Measurements from ENCODE around the gene PATL1.

Gene PATL1

DNA sequence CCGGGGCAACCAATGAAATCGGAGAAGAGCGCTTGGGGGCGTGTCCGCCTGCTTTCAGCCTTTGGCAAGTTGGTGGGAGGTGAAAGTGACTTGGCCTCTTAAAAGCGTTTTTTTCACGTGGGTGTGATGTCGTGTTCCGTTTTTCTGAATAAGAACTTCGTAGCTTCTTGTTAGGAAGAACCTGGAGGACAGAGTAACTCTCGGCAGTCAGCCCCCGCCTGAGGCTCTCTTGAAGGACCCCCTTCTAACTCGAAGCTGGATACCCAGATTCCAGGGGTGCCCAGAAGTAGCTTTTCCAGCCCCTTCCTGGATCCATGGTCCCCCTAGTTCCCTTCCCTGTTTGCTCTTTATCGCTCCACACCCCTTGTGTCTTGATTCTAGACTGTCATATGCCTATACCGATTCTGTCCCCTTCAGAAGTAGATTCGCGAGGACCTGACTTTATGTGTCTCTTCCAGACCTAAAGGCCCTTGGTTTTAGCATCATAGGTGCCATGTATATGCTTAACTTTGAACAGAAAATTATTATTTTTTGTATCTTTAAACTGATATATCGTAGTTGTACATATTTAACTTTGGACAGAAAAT is 52.3 kb downstream of the PATL1 start:
- DNase-seq (ENCODE audit: insufficient read length, low spot score), result no peak
- FAIRE-seq, result no peak
- TF ChIP-seq POU2F2 (IDR thresholded peaks at IDR 0.05; ENCODE audit: low read depth, low read length), result peak; percentile 26; the same call in 1 of the 2 replicates
- TF ChIP-seq POLR2AphosphoS5 (IDR thresholded peaks at IDR 0.05; ENCODE audit: low read depth, low read length), result peak; percentile 75
- peak; percentile 69 for TF ChIP-seq SPI1 (IDR thresholded peaks at IDR 0.05; ENCODE audit: low read depth, low read length)
- peak; percentile 61 for TF ChIP-seq TAF1 (IDR thresholded peaks at IDR 0.05; ENCODE audit: low read depth, low read length)
- TF ChIP-seq POLR2A (IDR thresholded peaks at IDR 0.05; ENCODE audit: low read depth, low read length), result peak; percentile 82
- no peak for TF ChIP-seq PAX5 (IDR thresholded peaks at IDR 0.05; ENCODE audit: insufficient read depth, low read length, severe bottlenecking)

DNA sequence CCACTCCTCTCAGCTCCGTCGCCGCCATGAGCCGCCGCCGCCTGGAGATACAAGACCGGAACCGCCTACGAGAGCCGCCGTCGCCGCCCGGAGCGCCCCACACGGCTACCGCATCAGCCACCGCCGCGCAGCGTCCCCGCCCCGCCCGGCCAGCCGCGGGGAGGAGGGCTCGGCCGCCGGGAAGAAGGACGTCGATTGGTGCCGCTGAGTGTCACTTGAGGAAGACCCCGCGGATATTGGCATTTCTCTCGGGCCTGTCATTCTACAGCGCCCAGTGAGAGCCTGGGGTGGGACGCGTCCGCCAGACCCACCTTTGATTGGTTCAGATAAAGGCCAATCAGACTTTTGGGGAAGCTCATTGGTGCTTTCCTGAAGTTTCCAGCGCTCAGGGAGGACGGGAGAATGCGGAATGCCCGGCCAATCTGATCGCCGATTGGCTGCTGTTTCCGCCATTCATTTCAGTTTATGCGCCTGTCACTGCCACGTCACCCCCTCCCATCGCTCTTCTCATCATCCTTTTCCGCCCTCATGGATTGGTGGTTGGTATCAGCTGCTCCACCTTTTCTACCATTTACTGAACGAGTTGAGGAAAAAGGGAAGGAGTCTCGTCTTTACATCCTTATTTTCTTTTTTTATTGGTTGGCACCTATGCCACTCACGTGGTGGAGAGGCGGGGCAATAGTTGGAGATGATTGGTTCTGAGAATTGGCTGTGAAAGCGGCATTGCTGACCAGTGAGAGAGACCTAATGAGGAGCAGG is 53.0 kb downstream of the PATL1 start, which contains the start of gene OSBP:
OSBP (minus strand) TSS at position 138 of the 759 bp plus-strand sequence; CDS start at position 28, 110 bp downstream.
- peak; percentile 59; the same call in 1 of the 2 replicates for TF ChIP-seq TAF1 (IDR thresholded peaks at IDR 0.05; ENCODE audit: low read depth, low read length)
- TF ChIP-seq PAX5 (IDR thresholded peaks at IDR 0.05; ENCODE audit: insufficient read depth, low read length, severe bottlenecking), result no peak
- TF ChIP-seq POLR2AphosphoS5 (IDR thresholded peaks at IDR 0.05; ENCODE audit: low read depth, low read length), result no peak
- TF ChIP-seq SPI1 (IDR thresholded peaks at IDR 0.05; ENCODE audit: low read depth, low read length), result no peak
- TF ChIP-seq POU2F2 (IDR thresholded peaks at IDR 0.05; ENCODE audit: low read depth, low read length), result no peak
- 0 out of 2 replicates have a peak, but pooled peaks have one; percentile 19 for TF ChIP-seq POLR2A (IDR thresholded peaks at IDR 0.05; ENCODE audit: low read depth, low read length)
- FAIRE-seq (peak; percentile 96), DNase-seq (ENCODE audit: insufficient read length, low spot score) (peak; percentile 86)

DNA sequence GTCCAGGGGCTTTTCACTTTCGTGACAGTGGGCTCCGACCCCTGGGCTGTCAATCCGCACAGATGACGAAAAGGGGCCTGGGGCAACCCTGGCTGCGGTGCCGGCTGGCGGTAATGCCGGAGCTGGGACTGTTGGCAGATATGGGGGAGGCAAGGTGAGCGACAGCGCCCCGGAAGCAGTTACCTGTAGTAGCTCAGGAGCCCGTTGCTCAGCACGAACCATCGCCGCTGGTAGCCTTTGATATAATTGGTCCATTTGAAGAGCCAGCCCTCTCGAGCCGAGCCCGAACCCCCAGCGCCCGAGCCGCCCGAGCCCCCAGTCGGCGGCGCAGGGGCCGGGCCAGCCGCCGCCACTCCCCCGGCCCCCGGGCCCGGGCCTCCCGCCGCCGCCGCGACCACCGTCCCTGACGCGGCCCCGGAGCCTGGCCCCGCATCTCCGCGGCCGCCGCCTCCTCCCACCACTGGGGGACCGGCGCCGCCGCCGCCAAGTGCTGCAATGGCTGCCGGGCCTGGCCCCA is 53.7 kb downstream of the PATL1 start:
- no peak for TF ChIP-seq PAX5 (IDR thresholded peaks at IDR 0.05; ENCODE audit: insufficient read depth, low read length, severe bottlenecking)
- no peak for TF ChIP-seq POLR2A (IDR thresholded peaks at IDR 0.05; ENCODE audit: low read depth, low read length)
- no peak for TF ChIP-seq TAF1 (IDR thresholded peaks at IDR 0.05; ENCODE audit: low read depth, low read length)
- TF ChIP-seq POU2F2 (IDR thresholded peaks at IDR 0.05; ENCODE audit: low read depth, low read length), result no peak
- no peak for TF ChIP-seq SPI1 (IDR thresholded peaks at IDR 0.05; ENCODE audit: low read depth, low read length)
- TF ChIP-seq POLR2AphosphoS5 (IDR thresholded peaks at IDR 0.05; ENCODE audit: low read depth, low read length), result no peak
- FAIRE-seq (peak; percentile 56), DNase-seq (ENCODE audit: insufficient read length, low spot score) (peak; percentile 24)

DNA sequence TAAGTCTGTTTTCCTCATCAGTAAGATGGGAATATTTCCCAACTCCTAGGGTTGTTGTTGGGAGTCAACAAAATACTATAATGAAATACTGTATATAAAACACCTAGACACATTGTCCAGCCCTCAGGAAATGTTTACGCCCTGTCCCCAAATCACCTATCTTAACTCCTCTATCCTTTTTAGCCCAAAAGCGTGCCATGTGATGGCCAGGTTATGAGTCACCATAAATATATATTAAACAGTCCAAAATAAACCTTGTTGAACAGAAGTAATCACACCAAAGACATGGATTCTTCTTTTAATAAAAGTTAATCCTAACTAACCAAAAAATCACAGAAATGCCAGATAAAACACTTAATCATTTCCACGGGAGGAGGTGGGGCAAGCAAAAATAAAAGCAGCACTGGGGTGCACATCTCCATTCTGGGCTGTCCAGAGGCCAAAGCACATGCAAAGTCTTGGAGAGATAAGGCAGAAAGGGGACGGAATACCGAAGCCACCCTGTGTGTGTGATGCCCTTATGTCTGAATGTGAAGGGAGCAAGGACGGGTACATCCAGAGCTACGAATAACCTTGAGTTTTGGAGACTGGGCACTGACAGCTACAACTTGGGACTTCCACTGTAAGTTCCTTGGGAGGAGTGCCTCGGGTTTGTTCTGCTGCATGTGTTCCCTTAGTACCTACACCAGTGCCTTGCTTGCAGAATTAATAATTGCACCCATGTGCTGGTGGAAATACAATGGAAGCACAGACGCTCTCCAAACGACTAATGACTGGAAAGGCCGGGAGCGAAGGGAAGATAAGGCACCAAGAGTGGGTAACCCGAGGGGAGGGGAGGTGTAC is 54.3 kb downstream of the PATL1 start:
- TF ChIP-seq TAF1 (IDR thresholded peaks at IDR 0.05; ENCODE audit: low read depth, low read length) (no peak), PAX5 (IDR thresholded peaks at IDR 0.05; ENCODE audit: insufficient read depth, low read length, severe bottlenecking) (no peak), SPI1 (IDR thresholded peaks at IDR 0.05; ENCODE audit: low read depth, low read length) (no peak), POU2F2 (IDR thresholded peaks at IDR 0.05; ENCODE audit: low read depth, low read length) (no peak), POLR2AphosphoS5 (IDR thresholded peaks at IDR 0.05; ENCODE audit: low read depth, low read length) (no peak), POLR2A (IDR thresholded peaks at IDR 0.05; ENCODE audit: low read depth, low read length) (no peak; the same call in 1 of the 2 replicates)
- peak; percentile 13 for FAIRE-seq
- no peak for DNase-seq (ENCODE audit: insufficient read length, low spot score)

DNA sequence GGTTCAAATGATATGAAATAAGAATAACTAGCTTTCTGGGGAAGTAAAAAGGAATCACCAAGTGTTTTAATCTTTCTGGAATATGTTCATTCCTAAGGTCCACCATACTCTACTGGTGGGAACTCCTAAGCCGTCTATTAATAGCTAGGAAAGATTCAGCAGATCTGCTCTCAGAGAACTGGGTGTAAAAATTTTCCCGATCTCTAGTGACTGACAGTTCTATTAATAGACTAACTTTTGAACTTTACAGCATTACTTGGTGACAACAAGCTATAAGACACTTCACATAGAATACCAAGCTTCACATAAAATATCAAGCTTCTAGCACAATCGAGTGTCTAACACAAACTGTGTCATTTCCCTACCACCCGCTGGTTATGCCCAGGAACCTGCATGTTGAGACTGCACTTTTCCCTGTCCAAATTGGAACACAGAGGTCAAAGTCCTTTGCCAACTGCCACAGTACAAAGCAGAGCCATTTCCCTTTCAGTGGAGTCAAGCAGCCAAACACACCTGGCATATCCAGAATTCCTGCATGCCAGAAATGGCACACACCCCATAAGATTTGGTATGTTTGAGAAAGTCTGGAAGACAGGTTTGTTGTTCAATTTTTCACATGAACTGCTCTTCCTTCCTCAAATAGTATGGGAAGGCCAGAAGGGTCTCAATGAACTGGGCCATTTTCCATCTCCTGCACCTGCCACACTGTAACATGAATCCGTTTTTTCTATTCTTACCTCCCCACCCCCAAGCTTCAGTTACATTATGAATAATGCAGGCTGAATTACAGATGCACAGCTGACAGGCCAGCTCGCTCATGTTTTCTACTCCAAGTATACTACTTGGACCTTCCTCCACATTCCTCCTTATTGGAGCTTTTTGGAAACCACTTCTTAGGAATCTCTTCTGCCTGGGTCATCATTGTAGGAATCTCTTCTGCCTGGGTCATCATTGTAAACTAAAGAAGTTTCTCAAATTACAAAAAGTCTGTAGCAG is 57.0 kb downstream of the PATL1 start:
- DNase-seq (ENCODE audit: insufficient read length, low spot score), result no peak
- FAIRE-seq, result no peak
- no peak for TF ChIP-seq POU2F2 (IDR thresholded peaks at IDR 0.05; ENCODE audit: low read depth, low read length)
- no peak for TF ChIP-seq POLR2A (IDR thresholded peaks at IDR 0.05; ENCODE audit: low read depth, low read length)
- TF ChIP-seq SPI1 (IDR thresholded peaks at IDR 0.05; ENCODE audit: low read depth, low read length), result no peak
- no peak for TF ChIP-seq POLR2AphosphoS5 (IDR thresholded peaks at IDR 0.05; ENCODE audit: low read depth, low read length)
- no peak for TF ChIP-seq PAX5 (IDR thresholded peaks at IDR 0.05; ENCODE audit: insufficient read depth, low read length, severe bottlenecking)
- TF ChIP-seq TAF1 (IDR thresholded peaks at IDR 0.05; ENCODE audit: low read depth, low read length), result no peak

DNA sequence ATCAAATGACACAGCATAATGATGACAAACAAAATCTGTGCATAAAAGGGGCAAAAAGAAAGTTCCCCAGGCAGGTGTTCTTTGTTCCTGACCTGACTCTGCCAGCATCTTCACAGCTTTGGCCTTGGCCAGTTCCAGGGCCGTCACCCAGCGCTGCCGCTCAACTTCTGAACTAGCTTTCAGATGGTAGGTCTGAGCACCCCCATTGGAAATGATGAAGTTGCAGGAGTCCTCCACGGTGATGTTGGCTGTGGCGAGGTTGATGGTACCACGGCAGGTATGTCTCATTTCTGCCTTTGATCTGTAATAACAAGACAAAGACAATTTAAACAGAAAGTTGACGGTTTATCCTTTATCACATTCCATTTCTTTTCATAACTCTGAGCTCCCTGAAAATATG is 58.5 kb downstream of the PATL1 start:
- TF ChIP-seq TAF1 (IDR thresholded peaks at IDR 0.05; ENCODE audit: low read depth, low read length), result no peak
- TF ChIP-seq PAX5 (IDR thresholded peaks at IDR 0.05; ENCODE audit: insufficient read depth, low read length, severe bottlenecking), result no peak
- TF ChIP-seq POU2F2 (IDR thresholded peaks at IDR 0.05; ENCODE audit: low read depth, low read length), result no peak
- TF ChIP-seq POLR2AphosphoS5 (IDR thresholded peaks at IDR 0.05; ENCODE audit: low read depth, low read length), result no peak
- no peak for TF ChIP-seq SPI1 (IDR thresholded peaks at IDR 0.05; ENCODE audit: low read depth, low read length)
- no peak for TF ChIP-seq POLR2A (IDR thresholded peaks at IDR 0.05; ENCODE audit: low read depth, low read length)
- DNase-seq (ENCODE audit: insufficient read length, low spot score), result no peak

DNA sequence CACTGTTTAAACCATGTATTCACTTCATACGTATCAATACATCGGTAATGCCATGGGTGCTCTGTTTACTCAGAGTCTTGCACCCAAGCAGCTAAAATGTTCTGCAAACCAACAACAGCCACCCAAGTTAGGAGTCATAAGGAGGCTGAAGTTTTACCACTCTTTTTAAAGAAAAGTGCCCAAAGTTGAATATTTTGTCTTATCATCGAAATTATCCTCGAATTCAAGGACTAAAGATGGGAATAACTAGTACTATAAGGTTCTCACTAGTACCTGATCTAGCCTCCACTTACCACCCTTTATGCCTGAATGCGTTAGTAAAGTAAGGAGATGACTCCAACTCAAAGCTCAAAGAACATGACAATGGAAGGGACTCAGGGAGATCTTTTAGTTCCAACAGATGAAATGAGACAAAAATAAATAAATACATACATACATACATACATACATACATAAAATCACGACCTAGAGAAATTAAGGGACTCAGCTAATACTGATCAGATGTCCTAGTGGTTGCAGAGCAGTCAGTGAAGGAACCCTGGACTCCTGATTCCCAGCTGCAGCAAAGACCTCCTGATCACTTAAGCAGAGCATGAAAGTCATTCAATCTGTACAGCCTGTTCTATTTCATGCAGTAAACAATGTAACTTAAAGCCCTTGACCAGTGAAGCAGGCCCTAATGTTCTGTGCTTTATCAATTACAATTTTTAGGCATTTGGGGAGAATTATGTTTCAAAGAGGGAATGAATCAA is 61.0 kb downstream of the PATL1 start:
- no peak for TF ChIP-seq SPI1 (IDR thresholded peaks at IDR 0.05; ENCODE audit: low read depth, low read length)
- TF ChIP-seq POLR2AphosphoS5 (IDR thresholded peaks at IDR 0.05; ENCODE audit: low read depth, low read length), result no peak
- no peak for TF ChIP-seq PAX5 (IDR thresholded peaks at IDR 0.05; ENCODE audit: insufficient read depth, low read length, severe bottlenecking)
- TF ChIP-seq POU2F2 (IDR thresholded peaks at IDR 0.05; ENCODE audit: low read depth, low read length), result no peak
- no peak for TF ChIP-seq POLR2A (IDR thresholded peaks at IDR 0.05; ENCODE audit: low read depth, low read length)
- TF ChIP-seq TAF1 (IDR thresholded peaks at IDR 0.05; ENCODE audit: low read depth, low read length), result no peak
- no peak for FAIRE-seq

More for the DNA sequence above, 58.5 kb downstream of the PATL1 start:
- no peak for FAIRE-seq

More for the DNA sequence above, 61.0 kb downstream of the PATL1 start:
- no peak for DNase-seq (ENCODE audit: insufficient read length, low spot score)
